AG10803 (cell line): ENCODE results near the gene RASGRP2.

Source experiments
- DNase-seq: peaks from one replicate; pipeline ENCODE4 v3.0.0; 2010; ENCODE audit warnings: low read depth
- H3K4me3 ChIP-seq: 2 replicates; pipeline ENCODE4 v1.5.1; 2011; ENCODE audit warnings: mild to moderate bottlenecking, low read length, control low read depth
- CTCF ChIP-seq: conservative IDR thresholded peaks from 2 replicates; pipeline ENCODE4 v1.5.1; 2011; ENCODE audit warnings: mild to moderate bottlenecking, low read length, control low read depth, inconsistent platforms

Gene RASGRP2

GRCh38 chr11:64716473-64717267 is 27.3 kb downstream of the RASGRP2 start:
- H3K4me3 ChIP-seq = no peak overlapping the region
- no peak for TF ChIP-seq CTCF
- no peak for DNase-seq

GRCh38 chr11:64715756-64716472 is 28.0 kb downstream of the RASGRP2 start:
- no peak for TF ChIP-seq CTCF
- DNase-seq = no peak
- no peak overlapping the region for H3K4me3 ChIP-seq

- no peak overlapping the region for H3K4me3 ChIP-seq
- no peak for DNase-seq
- TF ChIP-seq CTCF = no peak
Observed at GRCh38 chr11:64715110-64715509, 28.8 kb downstream of the RASGRP2 start.

- no peak for DNase-seq
- H3K4me3 ChIP-seq = no peak overlapping the region
- no peak for TF ChIP-seq CTCF
Observed at GRCh38 chr11:64714666-64715065, 29.3 kb downstream of the RASGRP2 start.

GRCh38 chr11:64713781-64714363 is 30.1 kb downstream of the RASGRP2 start:
- H3K4me3 ChIP-seq = no peak overlapping the region
- no peak for DNase-seq
- TF ChIP-seq CTCF = no peak

- no peak overlapping the region for H3K4me3 ChIP-seq
- DNase-seq = peak; percentile 20
Observed at GRCh38 chr11:64713016-64713707, 30.8 kb downstream of the RASGRP2 start.

More at GRCh38 chr11:64713016-64713707, 30.8 kb downstream of the RASGRP2 start:
- no peak for TF ChIP-seq CTCF
